ENCODE results near the gene CACNA2D4. TPM values are rescaled to one million over a fixed set of nuclear protein-coding genes. Genes with fewer than 3 reads are reported as not detected.

Gene CACNA2D4
- total RNA-seq, 1 experiment from 2014 or later: 1.7 TPM

- no peak for ATAC-seq
- Histone ChIP-seq H3K4me2 (ENCODE audit: low read length) (no peak overlapping the region), H3K36me3 (ENCODE audit: control insufficient read depth in 1 of 2, insufficient read depth in 2 of 2, low read length in 2 of 2) (no peaks in the 10 kb centered on the region), H3K27me3 (ENCODE audit: insufficient read depth, low read length) (no peaks in the 10 kb centered on the region), H3K9ac (ENCODE audit: low read length) (no peak overlapping the region), H3K9me2 (ENCODE audit: insufficient read depth) (no peaks in the 10 kb centered on the region), H4K20me1 (ENCODE audit: insufficient read depth) (no peaks in the 10 kb centered on the region), H3K4me1 (ENCODE audit: control insufficient read depth in 1 of 2, insufficient read depth in 2 of 2, low read length in 2 of 2) (peaks cover 4 to 9% of the 10 kb centered on the region in 2 experiments; a peak in 2 of 4 replicates), H3K79me2 (ENCODE audit: insufficient read depth, low read length) (no peaks in the 10 kb centered on the region), H3K4me3 (replicated peaks in 1 of 2; ENCODE audit: low read depth in 1 of 2, low read length in 2 of 2) (no peak overlapping the region), H3K27ac (ENCODE audit: low read depth, low read length) (no peak overlapping the region), H2AFZ (ENCODE audit: low read depth, low read length, poor library complexity, severe bottlenecking) (no peak overlapping the region), H3K9me3 (ENCODE audit: control insufficient read depth in 1 of 2, insufficient read depth in 1 of 2, low read depth in 1 of 2, low read length in 2 of 2) (no peaks in the 10 kb centered on the region)
- ChIA-PET RAD21 (ENCODE audit: low non-redundant PET in 1 of 2, low total read pairs in 2 of 2, uncharacterized antibody in 2 of 2, unreplicated experiment in 2 of 2) (no interaction called here), POLR2A (no interaction called here), CTCF (no interaction called here)
- no peak for TF ChIP-seq SRF (IDR thresholded peaks at IDR 0.05; ENCODE audit: low read depth)
- no peak for TF ChIP-seq ZBTB33 (IDR thresholded peaks at IDR 0.05; ENCODE audit: extremely low read depth, insufficient replicate concordance, low read length)
- no peak for TF ChIP-seq ELF1 (IDR thresholded peaks at IDR 0.05; ENCODE audit: borderline replicate concordance, low read depth)
- no peak for TF ChIP-seq POLR2AphosphoS5 (IDR thresholded peaks at IDR 0.05; ENCODE audit: low read depth, low read length)
- no peak for TF ChIP-seq CBX3 (IDR thresholded peaks at IDR 0.05; ENCODE audit: low read depth)
- no peak for TF ChIP-seq CTCF (IDR thresholded peaks at IDR 0.05 in 2 of 3, conservative IDR thresholded peaks at IDR 0.05 in 1 of 3; ENCODE audit: borderline replicate concordance in 1 of 3, insufficient read depth in 1 of 3, low read depth in 2 of 3, low read length in 2 of 3)
- TF ChIP-seq RAD21 (IDR thresholded peaks at IDR 0.05; ENCODE audit: low read depth): no peak
- no peak for TF ChIP-seq EGR1 (IDR thresholded peaks at IDR 0.05; ENCODE audit: low read depth)
- TF ChIP-seq ATF3 (IDR thresholded peaks at IDR 0.05): no peak
- no peak for TF ChIP-seq JUND (IDR thresholded peaks at IDR 0.05)
- TF ChIP-seq MAX (IDR thresholded peaks at IDR 0.05): no peak
- no peak for TF ChIP-seq ZFX (IDR thresholded peaks at IDR 0.05)
- no peak for TF ChIP-seq CEBPB (IDR thresholded peaks at IDR 0.05; ENCODE audit: low read depth)
- no peak for TF ChIP-seq EZH2phosphoT487 (IDR thresholded peaks at IDR 0.05; ENCODE audit: borderline replicate concordance)
- intact Hi-C loops (cut with micrococcal nuclease): no loop called here
- BruUV-seq (replicated peaks): no TSS peak
- DNase-seq (ENCODE audit: low read depth, low spot score): no peak
These were observed 110.2 kb downstream of the CACNA2D4 start for GRCh38 chr12:1808036-1808797.
